Duodenal mucosa (tissue), 2 donors: ENCODE data around the gene SEC22A.

Experiments
- H3K27ac ChIP-seq: one replicate; pipeline ENCODE4 v1.7.0; 2013; ENCODE audit warnings: low read depth, low read length
- H3K27me3 ChIP-seq, 2 donors: one replicate each; pipeline ENCODE4 v1.7.0; 2013; ENCODE audit warnings: low read length in 2 of 2, control low read depth in 1 of 2; ENCODE audit not compliant: insufficient read depth in 2 of 2, control insufficient read depth in 1 of 2
- H3K36me3 ChIP-seq, 2 donors: one replicate each; pipeline ENCODE4 v1.7.0; 2013; ENCODE audit warnings: low read length in 2 of 2, control low read depth in 1 of 2; ENCODE audit not compliant: insufficient read depth in 2 of 2, control insufficient read depth in 1 of 2
- H3K4me1 ChIP-seq, 2 donors: one replicate each; pipeline ENCODE4 v1.7.0; 2013; ENCODE audit warnings: low read length in 2 of 2, control low read depth in 1 of 2; ENCODE audit not compliant: insufficient read depth in 2 of 2, control insufficient read depth in 1 of 2
- H3K4me3 ChIP-seq, 2 donors: one replicate each; pipeline ENCODE4 v1.7.0; 2013; ENCODE audit warnings: low read length in 2 of 2, low read depth in 1 of 2
- H3K9ac ChIP-seq, 2 donors: one replicate each; pipeline ENCODE4 v1.7.0; 2013; ENCODE audit warnings: low read length in 2 of 2, low read depth in 1 of 2
- H3K9me3 ChIP-seq, 2 donors: one replicate each; pipeline ENCODE4 v1.7.0; 2013; ENCODE audit warnings: low read length in 2 of 2, control low read depth in 1 of 2; ENCODE audit not compliant: control insufficient read depth in 1 of 2

The SEC22A gene

DNA sequence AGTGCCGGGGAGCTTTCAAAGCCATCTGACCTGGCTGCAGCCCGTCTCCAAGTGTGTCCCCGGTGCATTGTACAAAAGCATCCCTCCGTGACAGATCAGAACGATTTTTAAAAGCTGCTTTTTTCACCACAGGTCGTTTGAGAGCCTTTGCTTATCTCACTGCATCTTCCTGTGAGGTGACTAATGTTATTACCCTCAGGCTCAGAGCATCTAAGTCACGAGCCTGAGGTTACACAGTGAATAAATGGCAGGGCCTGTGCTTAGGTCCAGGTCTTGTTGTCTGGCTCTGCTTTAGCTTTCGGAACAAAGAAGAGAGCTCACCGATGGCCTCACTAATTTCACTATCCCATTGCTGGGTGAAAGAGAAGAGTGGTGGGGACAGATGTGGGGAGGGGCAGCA, 83.3 kb downstream of the SEC22A start:
- no peaks in the 10 kb centered on the region for H3K9me3 ChIP-seq
- H3K27me3 ChIP-seq = no peaks in the 10 kb centered on the region
- H3K36me3 ChIP-seq = no peaks in the 10 kb centered on the region
- no peak overlapping the region for H3K27ac ChIP-seq
- H3K9ac ChIP-seq = no peak overlapping the region
- no peak overlapping the region for H3K4me3 ChIP-seq
- no peaks in the 10 kb centered on the region for H3K4me1 ChIP-seq

DNA sequence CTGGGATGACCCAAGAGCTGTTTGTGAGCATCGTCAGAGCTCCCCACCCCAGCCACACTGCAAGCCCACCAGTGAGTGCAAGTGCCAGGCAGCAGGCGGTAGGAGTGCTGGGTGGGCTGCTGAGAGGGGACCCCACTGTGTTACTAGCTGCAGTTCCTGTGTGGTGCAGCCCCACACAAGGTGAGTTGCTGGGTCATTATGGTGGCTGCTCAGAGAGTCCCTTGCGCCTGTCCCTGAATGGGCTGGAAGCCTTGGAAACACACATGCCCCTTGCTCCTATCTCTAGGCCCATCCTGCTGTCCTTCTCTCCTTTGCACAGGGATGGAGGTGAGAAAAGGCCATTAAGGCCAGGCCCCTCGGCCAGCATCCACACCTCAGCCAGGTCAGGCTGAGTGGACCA, 83.7 kb downstream of the SEC22A start:
- Histone ChIP-seq H3K27ac (no peak overlapping the region), H3K9me3 (no peaks in the 10 kb centered on the region), H3K4me1 (no peaks in the 10 kb centered on the region), H3K4me3 (no peak overlapping the region), H3K36me3 (no peaks in the 10 kb centered on the region), H3K9ac (no peak overlapping the region), H3K27me3 (no peaks in the 10 kb centered on the region)

DNA sequence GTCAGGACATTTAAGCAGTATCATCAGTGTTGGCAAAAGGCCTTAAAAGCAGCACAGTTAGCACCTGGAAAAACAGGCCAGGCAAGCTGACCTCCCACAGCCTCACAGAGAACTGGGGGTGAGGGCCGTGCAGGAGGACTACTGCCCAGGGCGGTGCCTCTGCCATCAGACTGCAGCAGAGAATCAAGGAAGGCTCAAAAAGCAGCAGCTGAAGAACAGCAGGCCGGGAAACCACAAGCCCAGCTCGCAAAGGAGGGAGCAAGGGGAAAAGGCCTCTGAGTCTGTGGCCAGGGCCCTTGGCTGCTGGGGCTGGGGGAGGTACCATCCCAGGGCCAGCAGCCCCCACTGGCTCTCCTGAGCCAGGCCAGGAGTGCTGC, 84.2 kb downstream of the SEC22A start:
- no peak overlapping the region for H3K27ac ChIP-seq
- H3K27me3 ChIP-seq = no peaks in the 10 kb centered on the region
- H3K9me3 ChIP-seq = no peaks in the 10 kb centered on the region
- no peaks in the 10 kb centered on the region for H3K36me3 ChIP-seq
- H3K9ac ChIP-seq = no peak overlapping the region
- H3K4me1 ChIP-seq = no peaks in the 10 kb centered on the region
- no peak overlapping the region for H3K4me3 ChIP-seq

DNA sequence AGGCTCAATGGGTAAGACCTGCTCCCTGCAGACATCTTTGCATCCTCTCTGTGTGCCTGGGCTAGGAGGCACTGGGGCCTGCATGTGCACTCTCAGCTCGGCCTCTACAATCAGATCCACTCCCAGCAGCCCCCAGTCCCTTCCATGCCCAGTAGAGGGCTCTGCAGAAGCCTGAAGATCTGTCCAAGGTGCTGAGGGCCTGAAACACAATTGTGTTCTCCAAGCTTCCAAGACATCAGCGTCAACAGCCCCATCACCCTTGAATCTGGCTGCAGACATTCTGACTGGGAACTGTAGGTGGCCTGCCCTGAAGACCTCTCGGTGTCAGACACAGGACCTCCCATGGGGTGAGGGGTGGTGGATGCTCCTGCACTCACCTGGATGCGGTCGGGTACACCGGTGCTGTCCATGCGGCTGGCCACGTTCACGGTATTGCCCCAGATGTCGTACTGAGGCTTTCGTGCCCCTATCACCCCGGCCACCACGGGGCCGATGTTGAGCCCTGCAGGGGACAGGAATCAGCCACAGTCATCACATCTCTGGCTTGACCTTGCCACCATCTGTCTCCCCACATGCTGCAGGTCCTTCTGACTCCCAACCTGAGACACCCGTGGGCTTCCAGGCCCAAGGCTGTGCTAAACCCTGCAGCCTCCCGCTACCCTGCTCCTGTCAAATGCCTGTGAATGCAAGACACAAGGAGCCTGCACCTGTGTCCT, 84.7 kb downstream of the SEC22A start:
- no peak overlapping the region for H3K9ac ChIP-seq
- H3K36me3 ChIP-seq = no peaks in the 10 kb centered on the region
- no peak overlapping the region for H3K27ac ChIP-seq

DNA sequence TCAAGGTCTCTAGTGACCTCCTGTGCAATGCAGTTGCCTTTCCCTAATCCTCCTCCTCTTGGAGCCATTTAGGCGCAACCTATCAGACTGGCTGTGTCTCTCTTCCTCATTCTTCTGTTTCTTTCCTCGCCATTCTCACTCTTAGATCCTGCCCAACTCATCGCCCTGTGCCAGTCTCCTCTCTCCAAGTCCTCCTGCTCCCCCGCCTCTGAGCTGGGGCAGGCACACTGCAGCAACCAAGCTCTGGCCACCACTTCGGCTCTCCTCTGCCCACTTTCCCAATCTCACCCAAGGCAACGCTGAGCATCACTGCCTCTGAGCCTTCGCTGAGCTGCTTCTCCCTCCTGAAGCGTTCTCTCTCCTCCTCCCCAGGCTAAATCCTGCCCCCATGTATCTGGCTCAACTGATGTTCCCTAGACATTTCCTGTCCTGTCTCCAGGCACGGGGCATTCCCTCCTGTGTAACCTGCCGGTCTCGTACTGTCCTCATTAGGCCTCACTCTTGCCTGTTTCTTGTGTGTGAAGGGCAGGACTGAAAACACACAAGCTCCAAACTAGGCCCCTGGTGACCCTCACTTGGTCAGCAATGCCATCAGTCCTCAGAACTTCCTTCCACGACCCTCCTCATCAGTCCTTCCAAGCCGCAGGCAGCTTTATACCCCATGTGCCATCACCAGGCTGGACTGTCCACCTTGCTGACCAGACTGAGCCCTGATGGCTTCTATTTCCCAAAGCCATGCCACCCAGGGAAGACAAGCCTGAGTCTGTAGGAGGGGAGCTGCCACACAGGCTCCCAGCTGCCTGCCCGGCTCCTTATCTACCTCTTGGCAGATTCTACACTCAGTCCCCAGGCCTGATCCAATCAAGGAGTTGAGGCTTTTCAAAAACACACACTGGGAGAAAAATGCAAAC, 85.6 kb downstream of the SEC22A start:
- H3K36me3 ChIP-seq = no peaks in the 10 kb centered on the region
- H3K9me3 ChIP-seq = no peaks in the 10 kb centered on the region
- no peak overlapping the region for H3K4me3 ChIP-seq
- no peak overlapping the region for H3K9ac ChIP-seq
- no peak overlapping the region for H3K27ac ChIP-seq
- no peaks in the 10 kb centered on the region for H3K4me1 ChIP-seq
- H3K27me3 ChIP-seq = no peaks in the 10 kb centered on the region

More for the DNA sequence above, 84.7 kb downstream of the SEC22A start:
- H3K4me3 ChIP-seq = no peak overlapping the region
- H3K9me3 ChIP-seq = no peaks in the 10 kb centered on the region
- no peaks in the 10 kb centered on the region for H3K27me3 ChIP-seq
- H3K4me1 ChIP-seq = no peaks in the 10 kb centered on the region

DNA sequence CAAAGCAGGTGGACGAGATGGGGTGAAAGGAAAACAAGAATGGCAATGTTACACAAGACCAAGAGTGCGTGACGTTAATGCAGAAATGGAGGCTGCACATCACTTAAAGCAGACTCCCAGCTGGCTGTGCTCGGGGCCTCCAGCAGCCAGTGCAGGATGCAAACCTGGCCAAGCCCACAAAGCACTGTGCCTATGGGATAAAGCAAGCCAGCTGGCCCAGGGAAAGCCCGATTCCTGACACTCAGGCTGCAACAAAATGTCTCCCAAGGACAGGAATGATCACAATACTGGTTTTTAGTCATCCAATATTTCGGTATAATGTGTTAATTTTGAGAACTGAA, 86.2 kb downstream of the SEC22A start:
- Histone ChIP-seq H3K9ac (no peak overlapping the region), H3K4me3 (no peak overlapping the region), H3K9me3 (no peaks in the 10 kb centered on the region), H3K4me1 (no peaks in the 10 kb centered on the region), H3K27me3 (no peaks in the 10 kb centered on the region), H3K27ac (no peak overlapping the region), H3K36me3 (no peaks in the 10 kb centered on the region)

DNA sequence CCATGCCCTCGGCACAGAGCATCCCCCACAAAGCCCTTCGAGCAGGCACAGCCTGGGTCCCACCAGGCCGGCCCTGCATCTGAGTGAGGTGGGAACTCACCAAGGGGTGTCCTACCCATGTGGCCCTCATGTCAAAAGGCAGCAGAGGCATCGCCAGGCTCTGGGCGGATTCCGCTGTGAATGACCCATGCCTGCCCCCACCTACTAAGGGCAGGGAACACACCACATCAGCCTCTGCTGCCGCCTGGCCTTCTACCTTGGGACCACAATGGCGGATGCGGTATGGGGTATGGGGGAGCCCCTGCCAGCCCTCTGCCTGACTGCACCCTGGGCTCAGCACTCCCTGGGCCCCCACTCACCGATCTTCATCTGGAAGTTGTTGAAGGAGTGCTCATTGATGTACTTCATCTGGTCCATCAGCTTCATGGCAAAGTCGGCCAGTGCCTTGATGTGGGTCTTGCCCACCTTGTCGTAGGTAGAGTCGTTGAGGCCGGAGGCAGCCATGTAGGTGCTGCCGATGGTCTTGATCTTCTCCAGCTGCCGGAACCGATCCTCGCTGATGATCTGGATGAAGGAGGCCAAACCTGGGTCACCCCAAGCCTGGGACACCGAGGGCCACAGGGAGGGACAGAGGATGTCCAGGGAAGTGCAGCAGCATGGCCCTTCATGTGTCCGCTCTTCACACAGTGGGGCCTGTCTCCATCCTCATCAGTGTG, 87.8 kb downstream of the SEC22A start:
- no peaks in the 10 kb centered on the region for H3K4me1 ChIP-seq
- no peaks in the 10 kb centered on the region for H3K36me3 ChIP-seq
- H3K4me3 ChIP-seq = no peak overlapping the region
- no peak overlapping the region for H3K9ac ChIP-seq
- no peak overlapping the region for H3K27ac ChIP-seq
- H3K27me3 ChIP-seq = no peaks in the 10 kb centered on the region
- H3K9me3 ChIP-seq = no peaks in the 10 kb centered on the region

DNA sequence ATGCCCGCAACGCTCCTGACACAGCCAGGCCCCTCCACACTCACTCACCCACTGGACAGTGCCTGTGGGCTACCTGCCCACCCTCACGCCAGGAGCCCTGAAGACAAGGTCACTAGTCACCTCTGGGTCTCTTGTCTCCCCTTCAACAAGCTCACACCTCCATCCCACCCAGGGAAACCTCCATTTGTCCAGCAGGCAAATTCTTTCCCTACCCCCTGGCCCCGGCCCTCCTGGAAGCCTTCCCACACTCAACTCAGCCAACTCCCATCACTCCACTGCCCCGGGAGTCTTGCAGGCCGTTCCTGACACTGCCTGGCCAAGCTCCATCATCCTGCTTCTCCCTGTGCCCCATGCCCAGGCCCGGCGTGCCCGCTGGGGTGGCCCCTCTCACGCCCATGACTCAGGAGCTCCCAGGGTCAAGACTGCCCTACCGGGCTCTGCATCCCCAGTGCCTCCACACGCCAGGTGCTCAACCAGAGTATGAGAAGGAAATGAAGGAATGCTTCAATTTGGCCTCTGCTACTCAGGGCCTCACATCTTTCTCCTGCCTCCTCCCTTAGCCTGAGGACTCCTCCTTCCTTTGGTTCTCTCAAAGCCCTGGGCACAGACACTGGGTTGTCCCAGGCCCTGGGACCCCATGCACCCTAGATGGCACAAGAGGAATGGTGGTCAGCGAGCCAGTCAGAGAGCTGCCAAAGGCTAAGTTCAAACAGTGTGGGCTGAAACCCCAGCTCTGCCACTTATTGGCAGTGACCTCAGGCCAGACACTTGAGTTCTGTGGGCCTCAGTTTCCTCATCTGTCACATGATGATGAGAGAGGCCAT, 88.6 kb downstream of the SEC22A start:
- H3K27ac ChIP-seq = no peak overlapping the region
- H3K9me3 ChIP-seq = no peaks in the 10 kb centered on the region
- no peak overlapping the region for H3K9ac ChIP-seq
- H3K4me1 ChIP-seq = no peaks in the 10 kb centered on the region
- no peak overlapping the region for H3K4me3 ChIP-seq
- H3K27me3 ChIP-seq = no peaks in the 10 kb centered on the region
- no peaks in the 10 kb centered on the region for H3K36me3 ChIP-seq

DNA sequence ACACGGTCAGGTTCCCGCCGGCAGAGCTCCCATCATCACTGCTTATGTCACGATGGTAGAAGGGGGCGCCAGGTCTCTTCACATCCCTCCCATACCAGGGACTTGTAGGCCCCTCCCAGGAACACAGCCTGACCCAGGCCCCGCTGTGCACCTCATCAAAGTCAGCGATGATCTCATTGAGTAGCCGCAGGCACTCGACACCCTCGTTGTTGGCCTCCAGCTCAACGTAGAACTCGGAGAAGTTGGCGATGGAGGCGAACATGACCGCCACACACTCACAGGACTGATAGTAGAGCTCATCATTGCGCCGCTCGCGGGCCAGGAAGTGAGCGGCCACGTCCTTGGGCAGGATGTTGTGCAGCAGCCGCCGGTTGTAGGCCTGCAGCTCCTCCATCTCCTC, 89.2 kb downstream of the SEC22A start:
- Histone ChIP-seq H3K9me3 (no peaks in the 10 kb centered on the region), H3K9ac (no peak overlapping the region), H3K27ac (no peak overlapping the region), H3K4me3 (no peak overlapping the region), H3K36me3 (no peaks in the 10 kb centered on the region), H3K27me3 (no peaks in the 10 kb centered on the region), H3K4me1 (no peaks in the 10 kb centered on the region)
